Stimulated activated naive CD4-positive, alpha-beta T cell treated with Interleukin-2 at 50 U/mL for 16 hours (primary cell): ENCODE data around the gene PLIN5.

Experiments used
- DNase-seq: peaks from one replicate; lab custom pipeline; 2025; lab: John Stamatoyannopoulos, UW

The PLIN5 gene

GRCh38 chr19:4483385-4483784 lies 51.6 kb downstream of the PLIN5 start:
- DNase-seq, result no peak

DNA sequence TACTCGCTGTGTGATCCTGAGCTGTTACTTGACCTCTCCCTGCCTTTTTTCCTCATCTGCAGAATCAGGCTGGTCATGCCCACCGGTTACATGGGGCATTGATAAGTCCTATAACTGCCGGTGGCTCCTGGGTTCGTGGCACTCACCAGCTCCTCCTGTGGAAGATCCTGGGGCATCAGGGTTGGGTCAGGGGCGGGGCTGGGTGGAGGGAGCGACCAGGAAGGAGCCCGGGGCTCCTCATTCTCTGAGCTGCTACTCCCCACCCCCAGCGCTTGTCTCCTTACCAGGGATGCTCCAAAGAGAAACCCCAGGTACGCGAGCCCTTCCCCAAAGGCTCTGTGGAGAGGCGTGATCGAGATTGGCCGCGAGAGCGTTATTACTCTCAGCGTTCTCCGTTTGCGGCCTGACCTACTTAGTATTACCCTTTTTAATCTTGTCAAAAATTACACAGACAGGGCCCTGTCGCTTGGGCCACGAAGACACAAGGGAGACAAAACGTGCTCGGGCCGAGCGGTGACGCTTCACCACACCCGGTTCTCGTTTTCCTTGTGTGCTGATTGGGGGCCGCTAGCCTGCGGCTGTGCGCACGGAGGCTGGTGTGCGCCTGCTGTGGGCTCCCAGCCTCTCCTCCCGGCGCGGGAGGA lies 52.2 kb downstream of the PLIN5 start:
- no peak for DNase-seq

- no peak for DNase-seq
Observed at GRCh38 chr19:4477034-4477801, 57.8 kb downstream of the PLIN5 start.

DNA sequence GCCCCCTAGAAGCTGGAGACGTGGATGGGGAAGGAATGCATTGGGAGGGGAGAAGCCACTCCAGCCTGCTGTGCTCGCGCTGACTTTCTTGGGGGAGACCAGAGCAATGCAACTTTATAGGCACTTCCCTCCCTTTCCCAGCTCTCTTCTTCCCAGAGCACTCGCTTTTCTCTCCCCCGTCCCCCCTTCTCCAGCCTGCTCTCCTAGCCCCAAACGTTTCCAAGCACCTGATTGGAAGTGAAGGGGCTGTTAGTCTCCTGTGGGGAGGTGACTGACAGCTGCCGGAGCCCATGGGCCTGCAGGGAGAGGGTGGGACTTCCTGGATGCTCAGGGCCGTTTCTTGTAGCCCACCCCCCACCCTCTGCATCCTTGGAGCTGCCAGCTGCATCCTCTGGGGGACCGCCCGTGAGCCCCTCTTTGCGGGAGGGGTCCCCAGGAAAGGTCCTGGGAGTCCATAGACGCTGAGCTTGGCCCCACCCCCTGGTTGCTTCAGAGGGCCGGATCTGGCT lies 60.5 kb downstream of the PLIN5 start:
- DNase-seq, result no peak

DNA sequence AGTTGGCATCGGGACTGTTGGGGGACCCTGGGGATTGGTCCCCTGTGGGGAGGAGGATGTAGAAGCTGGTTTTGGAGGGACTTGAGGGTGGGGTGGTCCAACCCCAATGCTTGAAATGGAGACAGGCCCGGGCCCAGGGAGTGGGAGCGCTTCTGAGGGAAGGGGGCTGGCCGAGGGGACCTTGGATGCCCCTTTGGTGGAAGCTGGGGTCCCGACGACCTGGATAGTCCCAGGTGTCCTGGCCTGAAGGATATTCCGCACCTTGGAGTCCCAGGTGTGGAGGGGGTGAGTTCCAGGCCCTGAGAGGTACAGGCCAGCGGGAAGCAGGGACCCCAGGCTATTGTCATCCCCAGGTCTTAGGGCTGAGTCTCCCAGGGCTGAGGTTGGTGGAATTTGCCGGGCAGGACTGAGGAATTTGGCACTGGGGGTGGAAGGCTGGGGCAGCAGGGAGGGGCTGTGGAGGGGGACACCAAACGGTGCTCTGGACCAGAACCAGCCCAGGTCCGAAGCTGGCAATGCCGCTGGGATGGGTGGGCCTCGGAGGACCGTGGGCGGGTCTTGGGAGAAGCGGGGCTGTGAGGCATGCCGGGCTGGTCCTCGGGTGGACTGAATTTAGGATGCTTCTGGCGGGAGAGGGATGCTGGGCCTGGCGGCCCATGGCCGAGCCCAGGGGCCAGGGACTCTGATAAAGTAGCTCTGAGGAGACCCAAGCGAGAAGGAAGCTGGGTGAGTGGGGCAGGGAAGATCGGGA lies 61.1 kb downstream of the PLIN5 start:
- no peak for DNase-seq

- no peak for DNase-seq
Observed at GRCh38 chr19:4473011-4473762, 61.8 kb downstream of the PLIN5 start.
